ENCODE results near the gene C2CD3.

C2CD3 gene, protein sequence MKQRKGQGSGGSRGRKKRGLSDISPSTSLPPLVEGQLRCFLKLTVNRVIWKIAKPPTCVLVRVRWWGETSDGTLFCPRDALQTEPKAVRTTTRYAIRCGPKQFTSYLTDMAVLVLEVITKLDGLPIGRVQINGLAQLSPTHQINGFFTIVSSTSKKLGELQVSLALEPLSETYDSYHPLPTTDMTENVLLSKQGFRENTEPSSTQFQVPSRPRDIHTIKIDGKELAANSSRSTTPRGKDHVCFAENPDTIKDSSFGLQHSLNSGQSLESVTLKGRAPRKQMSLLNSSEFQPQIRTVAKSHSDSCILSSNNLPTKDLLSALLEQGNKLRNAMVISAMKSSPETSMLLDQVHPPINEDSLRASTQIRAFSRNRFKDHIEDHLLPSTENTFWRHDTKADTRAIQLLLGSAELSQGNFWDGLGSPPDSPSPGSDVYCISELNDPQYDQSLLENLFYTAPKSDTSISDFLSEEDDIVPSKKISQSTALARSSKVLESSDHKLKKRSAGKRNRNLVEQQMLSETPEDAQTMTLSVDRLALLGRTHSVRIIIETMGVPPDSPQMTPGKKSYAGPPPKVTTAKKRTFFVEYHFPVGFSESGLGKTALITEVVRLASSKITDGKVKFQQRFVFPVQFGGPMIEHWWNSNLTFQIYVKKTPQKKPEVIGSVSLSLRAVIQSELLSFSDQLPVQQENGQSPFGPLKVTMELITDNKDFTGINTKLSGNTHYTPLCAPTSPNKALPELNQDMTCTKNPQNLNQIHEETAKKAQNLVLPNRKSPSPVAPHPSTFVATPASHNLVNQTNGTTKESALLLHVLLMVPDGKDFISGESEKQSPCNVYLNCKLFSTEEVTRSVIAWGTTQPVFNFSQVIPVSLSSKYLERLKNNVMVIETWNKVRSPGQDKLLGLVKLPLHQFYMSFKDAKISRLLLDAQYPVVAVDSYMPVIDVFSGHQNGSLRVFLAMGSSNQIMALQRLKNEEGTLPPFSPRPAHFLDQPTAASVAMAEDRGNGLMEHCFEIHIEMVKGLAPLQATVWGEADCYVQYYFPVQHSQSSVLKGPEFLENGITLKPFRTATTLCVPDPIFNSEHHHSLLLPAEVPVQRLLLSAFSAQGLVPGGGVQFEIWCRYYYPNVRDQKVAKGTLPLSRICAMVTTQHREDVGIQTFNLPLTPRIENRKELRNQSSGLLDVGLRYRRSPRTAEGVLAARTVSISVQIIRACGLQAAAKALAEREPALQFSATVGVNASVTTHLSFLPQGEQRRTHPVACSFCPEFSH (N-terminal part only)

DNA sequence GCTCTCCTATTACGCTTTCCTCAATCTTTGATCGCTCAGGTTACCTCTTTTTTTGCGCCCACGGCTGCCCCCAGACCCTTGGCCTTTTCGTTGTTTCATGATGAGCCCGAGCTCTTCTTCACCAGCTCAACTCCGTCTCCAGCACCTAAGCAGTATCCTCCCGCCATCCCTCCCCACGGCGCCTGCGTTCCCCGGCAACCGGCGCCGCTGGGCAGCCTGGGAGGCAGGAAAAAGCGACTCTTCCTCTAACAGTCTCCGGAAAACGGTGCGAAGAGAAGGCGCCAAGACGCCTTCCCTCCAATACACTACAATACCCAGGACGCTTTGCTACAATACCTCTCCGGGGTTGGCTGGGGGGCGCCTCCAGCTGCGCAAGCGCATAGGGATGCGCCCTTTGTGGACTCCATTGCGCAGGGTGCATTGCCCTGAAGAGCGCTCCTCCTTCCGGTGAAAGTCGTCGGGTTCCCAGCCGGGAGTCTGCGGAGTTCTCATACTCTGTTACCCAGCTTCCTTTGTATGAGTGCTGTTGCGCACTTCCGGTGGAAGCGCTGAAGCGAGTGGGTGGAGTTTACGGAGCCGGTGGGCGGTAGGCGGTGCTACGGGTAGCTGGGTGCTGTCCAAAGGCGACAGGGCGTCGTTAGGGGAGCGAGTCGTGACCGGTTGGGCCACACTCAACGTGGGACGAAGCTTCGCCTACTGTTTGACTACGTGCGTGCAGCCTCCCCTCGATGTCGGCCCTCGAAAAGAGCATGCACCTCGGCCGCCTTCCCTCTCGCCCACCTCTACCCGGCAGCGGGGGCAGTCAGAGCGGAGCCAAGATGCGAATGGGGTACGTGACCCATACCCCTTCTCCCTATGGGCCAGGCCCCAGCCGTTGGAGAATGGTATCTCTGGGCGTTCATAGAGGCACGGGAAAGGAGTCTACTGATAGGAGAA, at the start of gene C2CD3, which contains the start of gene PPME1:
Gene C2CD3 (minus strand): TSS at position 309 of the 936 bp plus-strand sequence. CDS start 210 bp downstream, at position 99.
Gene PPME1 (plus strand): TSS at position 596 of the 936 bp plus-strand sequence. CDS start 133 bp downstream, at position 729.
- TF ChIP-seq, protein P1, sequence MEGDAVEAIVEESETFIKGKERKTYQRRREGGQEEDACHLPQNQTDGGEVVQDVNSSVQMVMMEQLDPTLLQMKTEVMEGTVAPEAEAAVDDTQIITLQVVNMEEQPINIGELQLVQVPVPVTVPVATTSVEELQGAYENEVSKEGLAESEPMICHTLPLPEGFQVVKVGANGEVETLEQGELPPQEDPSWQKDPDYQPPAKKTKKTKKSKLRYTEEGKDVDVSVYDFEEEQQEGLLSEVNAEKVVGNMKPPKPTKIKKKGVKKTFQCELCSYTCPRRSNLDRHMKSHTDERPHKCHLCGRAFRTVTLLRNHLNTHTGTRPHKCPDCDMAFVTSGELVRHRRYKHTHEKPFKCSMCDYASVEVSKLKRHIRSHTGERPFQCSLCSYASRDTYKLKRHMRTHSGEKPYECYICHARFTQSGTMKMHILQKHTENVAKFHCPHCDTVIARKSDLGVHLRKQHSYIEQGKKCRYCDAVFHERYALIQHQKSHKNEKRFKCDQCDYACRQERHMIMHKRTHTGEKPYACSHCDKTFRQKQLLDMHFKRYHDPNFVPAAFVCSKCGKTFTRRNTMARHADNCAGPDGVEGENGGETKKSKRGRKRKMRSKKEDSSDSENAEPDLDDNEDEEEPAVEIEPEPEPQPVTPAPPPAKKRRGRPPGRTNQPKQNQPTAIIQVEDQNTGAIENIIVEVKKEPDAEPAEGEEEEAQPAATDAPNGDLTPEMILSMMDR (conservative IDR thresholded peaks at IDR 0.05; ENCODE audit: low read depth, low read length), result peak; percentile 52
- peak; percentile 100 for DNase-seq (ENCODE audit: low read depth)
- peak within 1 kb of the TSS; percentile 71 for H3K4me3 ChIP-seq (ENCODE audit: low read depth, low read length)

DNA sequence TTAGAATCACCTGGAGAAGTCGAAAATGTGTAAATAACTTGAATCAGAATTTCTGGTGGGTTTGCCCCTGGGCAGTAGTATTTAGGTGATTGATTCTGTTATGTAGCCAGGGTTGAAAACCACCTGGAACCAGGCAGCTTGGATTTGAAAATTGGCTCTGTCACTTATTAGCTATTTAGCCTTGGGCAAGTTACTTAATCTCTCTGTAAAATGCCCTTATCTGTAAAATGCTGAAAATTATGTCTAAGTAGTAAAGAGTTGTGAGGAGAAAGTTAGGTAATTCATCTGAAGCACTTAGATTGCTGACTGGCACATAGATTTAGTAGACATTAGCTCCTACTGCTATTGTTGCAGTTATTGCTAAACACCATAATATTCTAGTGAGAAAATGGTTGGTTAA, 49.6 kb upstream of the C2CD3 start:
- TF ChIP-seq, protein P1 (conservative IDR thresholded peaks at IDR 0.05; ENCODE audit: low read depth, low read length), result no peak
- no peak for DNase-seq (ENCODE audit: low read depth)
- H3K4me3 ChIP-seq (ENCODE audit: low read depth, low read length), result no peak overlapping the region

DNA sequence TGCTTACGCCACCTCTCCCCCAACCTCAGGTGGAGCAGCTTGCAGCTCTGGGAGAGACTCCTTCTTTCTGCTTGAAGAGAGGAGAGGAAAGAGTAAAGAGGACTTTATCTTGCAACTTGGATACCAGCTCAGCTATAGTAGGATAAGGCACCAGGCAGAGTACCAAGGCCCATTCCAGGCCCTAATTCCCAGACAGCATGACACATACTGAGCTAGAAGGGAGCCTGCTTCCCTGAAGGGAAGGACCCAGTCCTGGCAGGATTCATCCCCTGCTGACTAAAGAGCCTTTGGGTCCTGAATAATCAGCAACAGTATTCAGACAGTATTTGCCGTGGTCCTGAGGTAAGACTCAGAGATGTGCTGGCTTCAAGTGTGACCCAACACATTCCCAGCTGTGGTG, 41.7 kb upstream of the C2CD3 start:
- no peak overlapping the region for H3K4me3 ChIP-seq (ENCODE audit: low read depth, low read length)
- TF ChIP-seq, protein P1 (conservative IDR thresholded peaks at IDR 0.05; ENCODE audit: low read depth, low read length), result no peak
- no peak for DNase-seq (ENCODE audit: low read depth)

DNA sequence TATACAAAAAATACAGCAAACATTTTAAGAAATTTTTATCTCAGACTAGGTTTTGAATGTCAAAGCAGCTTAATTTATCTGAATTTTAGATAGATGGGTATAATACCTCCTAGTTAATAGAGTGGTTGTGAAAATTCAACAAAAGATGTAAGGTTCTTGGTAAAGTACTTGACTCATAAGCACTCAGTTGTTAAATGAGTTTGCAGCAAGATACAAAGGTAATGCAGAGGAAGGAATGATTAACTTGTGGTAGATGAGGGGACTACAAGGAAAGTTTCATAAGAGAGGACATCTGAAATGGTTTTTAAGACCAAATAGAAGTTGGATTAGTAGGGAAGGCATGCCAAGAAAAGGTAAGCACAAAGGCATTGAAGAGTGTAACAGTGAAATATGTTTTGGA, 37.7 kb upstream of the C2CD3 start:
- H3K4me3 ChIP-seq (ENCODE audit: low read depth, low read length), result no peak overlapping the region
- DNase-seq (ENCODE audit: low read depth), result no peak
- TF ChIP-seq, protein P1 (conservative IDR thresholded peaks at IDR 0.05; ENCODE audit: low read depth, low read length), result no peak

DNA sequence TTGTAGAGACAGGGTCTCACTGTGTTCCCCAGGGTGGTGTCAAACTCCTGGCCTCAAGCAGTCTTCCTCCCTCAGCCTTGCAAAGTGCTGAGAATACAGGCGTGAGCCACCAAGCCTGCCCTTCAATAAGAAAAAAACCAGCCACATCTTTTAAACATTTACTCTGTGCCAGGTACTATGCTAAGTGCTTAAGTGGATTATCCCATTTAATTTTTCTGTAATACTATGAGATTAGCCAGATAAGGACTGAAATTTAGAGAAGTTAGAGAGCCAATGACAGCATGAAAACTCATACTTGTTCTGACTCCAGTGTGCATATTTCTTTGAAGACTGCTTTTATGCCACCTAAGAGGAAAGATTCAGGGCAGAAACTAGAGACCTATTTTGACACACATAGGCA, 35.9 kb upstream of the C2CD3 start:
- no peak for DNase-seq (ENCODE audit: low read depth)
- no peak overlapping the region for H3K4me3 ChIP-seq (ENCODE audit: low read depth, low read length)
- TF ChIP-seq, protein P1 (conservative IDR thresholded peaks at IDR 0.05; ENCODE audit: low read depth, low read length), result no peak

All from choroid plexus epithelial cell (primary cell).